KBM-7 (cell line): ENCODE measurements around the gene IPO11.
"Not testable (repeated sequence)": the region's sequence is repeated elsewhere in the genome, so short reads cannot be mapped to it uniquely, and the experiment has no call there.

Source experiments
- DNase-seq: peaks from one replicate; pipeline ENCODE4 v3.0.0-alpha.2; 2015
- in situ Hi-C: fragments of 300-500 bp; cut with MboI; formaldehyde crosslinking; loops from 2 replicates; pipeline ENCODE4 v1.14.3; 2020; ENCODE audit warnings: low sequenced_read_pairs, low pct_unique_long_range_greater_than_20kb, mixed read lengths

IPO11 gene

DNA sequence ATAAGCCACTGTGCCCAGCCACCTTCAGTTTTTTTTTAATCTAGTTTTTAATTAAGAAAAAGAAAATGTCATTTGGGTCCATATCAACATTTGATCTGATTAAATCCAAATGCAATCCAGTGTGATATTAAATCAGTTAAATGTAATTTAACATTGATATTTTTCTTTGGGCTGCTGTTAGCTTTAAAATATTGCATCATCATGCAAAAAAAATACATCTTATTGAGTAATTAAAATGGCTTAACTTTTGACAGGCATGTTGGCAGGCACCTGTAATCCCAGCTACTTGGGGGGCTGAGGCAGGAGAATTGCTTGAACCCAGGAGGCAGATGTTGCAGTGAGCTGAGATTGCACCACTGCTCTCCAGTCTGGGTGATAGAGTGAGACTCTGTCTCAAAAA is 143.4 kb downstream of the IPO11 start:
- DNase-seq = no peak
- in situ Hi-C loops = no loop called here

DNA sequence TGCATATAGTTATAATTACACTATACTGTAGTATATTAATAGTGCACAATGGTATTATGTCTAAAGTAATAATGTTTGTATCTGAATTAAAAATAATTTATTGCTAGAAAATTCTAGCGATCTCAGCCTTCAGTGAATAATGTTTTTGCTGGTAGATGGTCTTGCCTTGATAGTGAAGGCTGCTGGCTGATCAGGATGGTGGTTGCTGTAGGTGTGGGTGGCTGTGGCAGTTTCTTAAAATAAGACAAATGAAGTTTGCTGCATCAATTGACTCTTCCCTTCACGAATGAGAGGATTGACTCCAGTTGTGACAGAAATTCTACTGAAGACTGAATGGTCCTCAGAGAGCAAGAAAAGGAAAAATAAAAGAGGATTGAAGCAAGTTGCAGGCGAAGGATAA is 146.4 kb downstream of the IPO11 start:
- in situ Hi-C loops = no loop called here

DNA sequence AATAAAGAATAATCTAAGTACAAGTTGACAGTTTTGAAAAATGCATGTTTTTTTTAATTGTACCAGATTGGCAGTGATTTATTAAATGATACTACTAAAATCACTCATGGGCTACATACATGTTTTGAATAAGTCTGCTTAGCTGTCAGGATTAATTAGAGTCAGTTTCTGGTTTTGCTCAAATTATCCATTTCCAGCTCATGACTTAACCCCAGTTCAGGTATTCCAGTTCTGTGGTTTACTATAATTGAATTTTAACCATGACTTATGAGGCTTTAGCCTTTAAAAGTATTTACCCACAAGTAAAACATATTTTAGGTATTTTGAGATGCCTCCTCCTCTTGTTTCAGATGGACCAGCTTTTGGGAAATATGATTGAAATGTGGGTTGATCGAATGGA is 148.2 kb downstream of the IPO11 start:
- DNase-seq = no peak
- in situ Hi-C loops = no loop called here

More for the DNA sequence above, 146.4 kb downstream of the IPO11 start:
- no peak for DNase-seq

DNA sequence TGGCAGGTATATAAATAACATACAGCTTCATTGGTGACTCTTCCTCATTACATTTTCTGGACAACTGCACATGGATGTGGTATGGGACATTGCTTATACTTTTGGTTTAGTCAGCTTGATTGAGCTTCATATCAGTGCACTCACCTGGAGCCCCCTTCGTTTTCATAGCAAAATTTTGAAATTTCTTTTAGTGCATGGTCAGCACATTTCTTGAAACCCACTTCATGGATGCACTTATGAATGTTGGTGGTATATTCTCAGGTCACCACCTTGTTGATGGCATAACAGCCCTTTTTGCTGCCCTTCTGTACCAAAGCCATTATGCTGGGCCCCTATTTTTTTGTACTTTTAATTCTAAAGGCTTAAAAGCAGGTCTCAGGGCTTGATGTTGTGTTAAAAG is 149.3 kb downstream of the IPO11 start:
- DNase-seq = no peak
- in situ Hi-C loops = no loop called here

DNA sequence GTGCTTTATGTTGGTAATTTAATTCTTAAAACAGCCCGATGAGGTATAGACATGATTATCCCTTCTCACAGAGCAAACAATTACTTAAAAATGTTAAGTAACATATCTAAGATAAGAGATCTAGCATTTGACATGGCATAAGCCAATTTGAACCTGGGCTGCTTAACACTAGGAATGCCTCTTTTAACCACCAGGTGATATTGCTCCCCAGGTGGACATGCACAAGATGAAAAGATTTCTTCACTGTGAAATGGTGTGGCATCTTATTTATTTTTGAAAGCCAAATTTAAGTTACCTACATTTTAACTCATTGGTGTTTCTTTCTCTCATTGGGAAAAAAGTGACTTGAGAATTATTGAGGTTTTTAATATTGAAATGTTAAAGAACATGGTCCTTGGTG is 150.3 kb downstream of the IPO11 start:
- in situ Hi-C loops = no loop called here
- no peak for DNase-seq

DNA sequence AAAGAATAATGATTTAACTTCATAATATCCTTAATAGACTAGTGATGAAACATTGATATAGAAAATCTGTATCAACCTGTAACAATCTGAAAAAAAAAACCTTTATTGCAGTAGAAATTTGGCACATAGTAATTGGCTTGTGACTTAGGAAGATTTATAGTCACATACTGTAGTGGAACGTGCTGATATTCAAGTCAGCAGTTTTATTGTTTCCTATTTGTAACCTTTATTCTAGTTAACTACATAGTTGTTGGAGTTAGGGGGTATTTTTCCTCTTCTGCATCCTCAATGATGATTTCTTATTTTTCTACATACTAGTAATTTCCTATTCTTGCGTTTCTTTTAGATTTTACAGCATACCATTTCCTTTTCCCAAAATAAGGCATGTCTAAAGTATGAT is 151.5 kb downstream of the IPO11 start:
- in situ Hi-C loops = no loop called here

DNA sequence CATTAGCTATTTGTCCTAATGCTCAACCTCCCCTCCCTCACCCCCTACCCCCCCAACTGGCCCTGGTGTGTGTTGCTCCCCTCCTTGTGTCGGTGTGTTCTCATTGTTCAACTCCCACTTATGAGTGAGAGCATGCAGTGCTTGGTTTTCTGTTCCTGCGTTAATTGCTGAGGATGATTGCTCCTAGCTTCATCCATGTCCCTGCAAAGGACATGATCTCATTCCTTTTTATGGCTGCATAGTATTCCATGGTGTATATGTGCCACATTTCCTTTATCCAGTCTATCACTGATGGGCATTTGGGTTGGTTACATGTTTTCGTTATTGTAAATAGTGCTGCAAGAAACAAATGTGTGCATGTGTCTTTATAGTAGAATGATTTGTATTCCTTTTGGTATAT is 153.2 kb downstream of the IPO11 start:
- in situ Hi-C loops, DNase-seq: not testable (repeated sequence)

More for the DNA sequence above, 151.5 kb downstream of the IPO11 start:
- no peak for DNase-seq

DNA sequence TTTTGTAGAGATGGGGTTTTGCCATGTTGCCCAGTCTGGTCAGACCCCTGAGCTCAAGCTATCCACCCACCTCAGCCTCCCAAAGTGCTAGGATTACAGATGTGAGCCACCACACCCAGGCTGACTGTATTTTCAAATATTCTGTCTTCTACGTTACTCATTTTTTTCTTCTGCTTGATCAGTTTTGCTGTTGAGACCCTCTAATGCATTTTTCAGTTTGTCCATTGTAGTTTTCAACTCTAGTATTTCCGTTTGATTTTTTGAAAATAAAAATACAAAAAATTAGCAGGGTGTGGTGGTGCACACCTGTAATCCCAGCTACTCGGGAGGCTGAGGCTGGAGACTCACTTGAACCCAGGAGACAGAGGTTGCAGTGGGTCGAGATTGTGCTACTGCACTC is 155.6 kb downstream of the IPO11 start:
- in situ Hi-C loops = no loop called here
- no peak for DNase-seq

DNA sequence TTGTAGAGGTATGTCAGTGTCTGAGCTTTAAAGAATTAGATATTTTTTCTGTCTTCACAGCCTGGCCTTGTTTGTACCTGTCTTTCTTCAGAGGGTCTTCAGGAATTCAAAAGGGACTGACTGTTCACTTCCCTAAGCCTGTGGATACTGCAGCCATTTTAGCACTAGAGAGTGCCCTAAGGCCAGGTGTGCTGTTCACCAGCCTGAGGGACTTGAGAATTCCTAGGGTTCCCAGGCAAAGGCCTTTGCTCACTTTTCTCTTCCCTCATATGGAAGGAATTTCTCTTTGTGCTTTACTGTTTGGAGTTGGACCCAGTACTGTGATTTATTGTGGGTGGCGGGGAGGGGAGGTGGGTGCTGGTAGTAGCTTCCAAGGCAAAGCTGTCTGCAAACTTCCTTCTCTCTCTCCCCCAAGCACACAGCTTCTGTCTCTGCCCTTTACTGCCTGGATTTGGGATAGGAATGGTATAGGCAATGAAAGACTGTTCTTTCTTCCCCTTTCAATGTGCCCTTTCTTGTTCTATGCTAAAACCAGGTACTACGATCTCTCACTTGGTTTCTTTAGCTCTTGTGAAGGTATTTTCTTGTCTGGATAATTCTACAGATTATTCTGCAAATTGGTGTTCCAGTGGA is 156.4 kb downstream of the IPO11 start:
- DNase-seq = no peak
- in situ Hi-C loops = no loop called here

DNA sequence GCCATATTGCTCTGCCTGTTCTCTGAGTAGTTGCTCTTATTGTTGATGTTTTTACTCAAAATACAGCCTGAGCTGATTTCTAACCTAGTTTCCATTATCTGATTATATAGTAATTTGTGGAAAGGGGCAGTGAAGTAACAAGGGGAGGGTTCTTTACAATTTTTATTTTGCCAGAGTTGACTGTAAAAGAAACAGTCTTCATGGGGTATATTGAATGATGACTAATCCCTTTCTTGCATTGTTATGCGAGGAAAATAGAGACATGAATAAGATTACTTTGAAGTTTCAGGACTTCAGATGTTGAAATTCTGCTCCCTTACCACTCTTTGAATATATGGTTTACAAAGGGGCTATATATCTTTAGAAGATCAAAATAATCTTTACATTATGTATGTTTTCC is 156.9 kb downstream of the IPO11 start:
- no peak for DNase-seq
- in situ Hi-C loops = no loop called here

DNA sequence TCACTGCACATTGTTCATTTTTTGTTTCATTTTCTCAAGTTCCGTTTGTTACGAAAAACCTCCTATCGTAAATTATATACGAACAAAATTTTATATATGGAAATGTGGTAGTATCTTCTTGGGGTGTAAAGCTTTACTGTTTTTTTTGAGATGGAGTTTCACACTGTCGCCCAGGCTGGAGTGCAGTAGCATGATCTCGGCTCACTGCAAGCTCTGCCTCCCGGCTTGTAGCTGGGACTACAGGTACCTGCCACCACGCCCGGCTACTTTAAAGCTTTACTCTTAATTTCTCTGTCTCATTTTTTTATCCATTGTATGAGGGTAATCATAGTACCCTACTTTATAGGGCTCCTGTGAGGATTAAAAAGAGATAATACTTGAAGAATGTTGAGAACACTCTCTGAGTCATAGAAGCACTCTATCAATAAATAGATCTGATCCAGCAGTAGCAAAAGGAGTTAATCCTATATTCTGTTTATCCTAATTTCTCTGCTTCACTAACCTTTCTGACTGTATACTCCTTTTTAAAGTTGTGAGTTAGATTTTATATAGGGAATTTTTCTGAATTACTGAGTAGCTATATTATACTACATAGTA is 160.5 kb downstream of the IPO11 start:
- in situ Hi-C loops = no loop called here
- DNase-seq = no peak

DNA sequence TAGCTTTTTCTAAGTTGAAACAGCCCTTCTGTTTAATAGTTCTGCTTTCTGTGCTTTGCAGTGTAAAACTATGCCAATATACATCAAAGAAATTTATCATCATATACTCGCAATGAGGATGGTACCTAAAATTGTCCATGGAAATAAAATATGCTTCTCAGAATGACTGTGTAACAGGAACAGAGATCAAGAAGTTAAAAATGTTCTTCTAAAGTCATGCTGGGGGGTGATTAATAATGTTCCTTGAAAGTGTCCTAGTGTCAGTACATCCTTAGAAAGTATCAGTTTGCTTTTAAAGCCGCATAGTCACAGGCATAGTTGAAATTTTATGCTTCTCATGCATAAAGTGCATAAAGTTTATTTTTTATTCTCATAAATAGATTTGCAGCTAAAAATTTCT is 162.0 kb downstream of the IPO11 start:
- in situ Hi-C loops = no loop called here
- no peak for DNase-seq

DNA sequence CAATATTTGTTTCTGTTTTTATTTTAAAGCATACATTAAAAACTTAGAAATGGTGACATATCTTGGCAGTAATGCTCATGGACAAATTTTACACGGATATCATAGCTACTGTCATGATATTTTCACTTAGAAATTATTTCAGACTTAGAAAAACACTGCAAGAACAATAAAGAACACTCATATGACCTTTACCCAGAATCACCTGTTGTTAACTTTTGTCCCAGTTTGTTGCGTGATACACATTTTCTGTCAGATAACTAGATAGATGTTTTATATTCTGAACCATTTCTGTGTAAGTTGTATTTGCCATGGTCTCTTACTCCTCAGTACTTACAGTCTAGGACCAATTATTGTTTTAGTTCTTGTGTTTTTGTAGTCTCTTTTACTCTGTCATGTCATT is 162.5 kb downstream of the IPO11 start:
- in situ Hi-C loops = no loop called here
- DNase-seq = no peak

DNA sequence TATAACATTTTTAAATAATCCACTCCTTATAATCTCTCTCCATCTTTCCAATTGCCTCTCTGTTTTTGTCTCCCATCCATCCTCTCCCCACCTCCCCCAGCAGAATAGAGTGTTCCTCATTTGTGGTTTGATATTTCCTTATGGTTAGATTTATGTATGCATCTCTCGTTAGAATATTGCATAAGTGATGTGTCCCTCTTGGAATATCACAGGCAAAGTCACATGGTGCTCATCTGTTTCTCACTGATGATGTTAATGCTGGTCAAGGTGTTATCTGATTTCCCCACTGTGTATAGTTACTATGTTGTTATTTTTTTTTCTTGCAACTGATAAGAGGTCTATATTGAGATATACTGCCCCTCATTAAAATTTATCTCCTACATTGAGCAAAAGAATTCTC is 162.9 kb downstream of the IPO11 start:
- in situ Hi-C loops = no loop called here
- DNase-seq = peak; percentile 43

DNA sequence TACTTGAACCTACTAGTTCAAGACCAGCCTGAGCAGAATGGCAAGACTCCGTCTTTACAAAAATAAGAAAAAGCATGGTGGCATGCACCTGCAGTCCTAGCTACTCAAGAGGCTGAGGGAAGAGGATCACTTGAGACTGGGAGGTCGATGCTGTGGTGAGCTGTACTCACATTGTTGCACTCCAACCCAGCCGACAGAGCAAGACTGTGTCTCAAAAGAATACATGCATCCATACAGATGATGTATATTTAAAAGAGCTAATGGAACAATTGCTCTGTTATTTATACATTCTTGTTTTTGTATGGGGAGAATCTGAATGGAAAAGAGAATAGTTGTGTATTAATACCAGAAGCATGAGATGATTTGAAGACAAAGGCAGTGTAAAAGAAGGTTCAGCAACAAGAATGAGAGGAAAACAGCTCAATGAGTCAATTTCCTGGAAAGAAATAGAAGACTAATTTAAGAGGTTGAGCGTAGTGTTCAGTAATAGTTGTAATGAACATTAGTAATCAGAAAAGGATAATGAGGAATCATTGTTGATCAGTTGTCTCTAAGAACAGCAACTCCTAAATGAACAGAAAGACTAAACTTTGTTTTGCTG is 164.1 kb downstream of the IPO11 start:
- in situ Hi-C loops = no loop called here
- DNase-seq = no peak

DNA sequence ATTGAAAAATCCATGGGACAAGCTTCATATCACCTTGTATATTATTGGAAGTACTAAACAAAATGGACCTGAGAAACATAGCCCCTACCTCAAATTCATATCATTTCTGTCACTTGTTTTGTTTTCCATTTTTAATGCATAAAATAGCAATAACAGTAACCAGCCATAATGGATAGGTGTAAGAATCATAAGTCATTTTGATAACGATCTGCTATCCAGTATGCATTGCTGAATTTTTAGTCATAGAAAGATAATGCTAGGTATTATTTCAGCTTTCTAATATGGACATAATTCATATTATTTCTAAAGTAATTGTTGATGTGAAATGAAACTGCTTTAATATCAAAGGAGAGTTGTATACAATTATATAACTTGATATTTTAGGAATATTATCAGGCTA is 164.9 kb downstream of the IPO11 start:
- DNase-seq = no peak
- in situ Hi-C loops = no loop called here

DNA sequence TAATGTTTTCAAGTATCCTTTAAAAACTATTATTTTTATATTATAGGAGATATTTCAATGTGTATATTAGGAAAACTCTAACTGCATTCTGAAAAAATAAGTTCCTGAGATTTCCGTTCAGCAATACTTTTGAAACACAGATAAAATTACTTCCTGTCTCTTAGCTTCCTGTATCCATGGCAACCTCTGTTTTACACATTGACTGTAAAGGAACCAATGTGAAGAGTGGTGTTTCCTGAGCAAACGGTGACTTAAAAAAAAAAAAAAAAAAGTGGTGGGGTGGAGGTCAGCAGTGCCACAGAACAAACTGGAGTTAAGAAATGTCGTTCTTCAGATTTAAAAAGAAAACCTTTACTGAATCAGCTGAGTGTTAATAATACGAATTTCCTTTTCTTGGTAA is 166.0 kb downstream of the IPO11 start, which contains the start of gene LRRC70:
LRRC70 (plus strand) TSS at position 280 of the 400 bp plus-strand sequence. CDS start 620 bp downstream, outside the sequence.
- DNase-seq = peak; percentile 92
- in situ Hi-C loops = no loop called here

DNA sequence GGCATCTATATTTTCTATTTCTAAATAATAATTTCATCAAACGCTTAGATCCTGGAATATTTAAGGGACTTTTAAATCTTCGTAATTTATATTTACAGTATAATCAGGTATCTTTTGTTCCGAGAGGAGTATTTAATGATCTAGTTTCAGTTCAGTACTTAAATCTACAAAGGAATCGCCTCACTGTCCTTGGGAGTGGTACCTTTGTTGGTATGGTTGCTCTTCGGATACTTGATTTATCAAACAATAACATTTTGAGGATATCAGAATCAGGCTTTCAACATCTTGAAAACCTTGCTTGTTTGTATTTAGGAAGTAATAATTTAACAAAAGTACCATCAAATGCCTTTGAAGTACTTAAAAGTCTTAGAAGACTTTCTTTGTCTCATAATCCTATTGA is 167.2 kb downstream of the IPO11 start:
- DNase-seq = no peak
- in situ Hi-C loops = no loop called here

DNA sequence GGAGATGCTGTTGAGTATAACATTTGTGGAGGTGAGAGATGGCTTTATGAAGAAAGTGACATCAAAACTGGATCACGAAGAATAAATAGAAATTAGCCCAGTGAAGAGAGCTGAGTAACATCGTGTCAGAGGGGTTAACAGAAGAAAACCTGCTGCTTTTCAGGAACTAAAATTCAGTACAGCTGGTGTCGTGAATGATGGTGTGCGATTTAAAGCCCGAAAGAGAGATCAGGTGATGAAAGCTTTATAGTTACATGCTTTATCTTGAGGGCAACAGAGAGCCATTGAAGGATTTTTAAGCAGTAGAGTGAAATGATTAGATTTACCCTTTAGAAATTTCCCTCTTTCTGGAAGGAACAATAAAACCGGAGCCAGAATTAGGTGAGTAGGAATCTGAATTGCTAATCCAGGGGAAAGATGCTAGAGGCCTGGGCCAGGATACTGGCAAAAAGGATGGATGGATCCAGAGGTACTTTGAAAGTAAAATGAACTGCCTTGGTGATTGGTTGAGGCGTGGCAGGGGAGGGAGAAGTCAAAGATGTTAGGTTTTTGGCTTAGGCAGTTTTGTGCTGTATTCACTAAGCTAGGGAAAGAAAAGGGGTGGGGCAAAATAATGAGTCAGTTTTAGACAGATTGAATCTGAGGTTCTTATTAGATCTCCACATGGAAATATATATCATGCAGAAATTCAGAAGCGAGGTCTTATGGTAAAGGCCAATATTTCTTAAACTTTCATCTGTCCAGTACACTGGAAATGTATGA is 169.5 kb downstream of the IPO11 start:
- DNase-seq = no peak
- in situ Hi-C loops = no loop called here

DNA sequence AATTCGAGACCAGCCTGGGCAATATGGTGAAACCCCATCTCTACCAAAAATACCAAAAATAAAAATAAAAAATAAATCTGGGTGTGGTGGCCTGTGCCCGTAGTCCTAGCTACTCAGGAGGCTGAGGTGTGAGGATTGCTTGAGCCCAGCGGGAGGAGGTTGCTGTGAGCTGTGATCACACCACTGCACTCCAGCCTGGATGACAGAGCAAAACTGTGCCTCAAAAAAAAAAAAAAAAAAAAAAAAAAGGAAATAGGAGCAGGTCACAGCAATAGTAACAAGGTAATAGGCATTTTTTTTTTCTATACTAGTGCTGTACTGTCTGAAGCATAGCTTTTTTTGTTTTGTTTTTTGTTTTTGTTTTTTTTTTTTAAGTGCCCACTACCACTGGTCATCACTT is 171.8 kb downstream of the IPO11 start:
- in situ Hi-C loops = no loop called here
- DNase-seq = peak; percentile 18
